HG02623 (cell line): ENCODE data around the gene GUCA2A.

Experiments used
- ATAC-seq: cut with Tn5 transposase; IDR thresholded peaks from one replicate; pipeline ENCODE4 v1.9.1; 2021; ENCODE audit warnings: moderate library complexity; ENCODE audit not compliant: unreplicated experiment

GUCA2A gene

GRCh38 chr1:42133809-42134526 is 30.6 kb downstream of the GUCA2A start:
- no peak for ATAC-seq

GRCh38 chr1:42133390-42133789 is 31.2 kb downstream of the GUCA2A start:
- ATAC-seq = no peak

GRCh38 chr1:42130061-42130660 is 34.4 kb downstream of the GUCA2A start:
- no peak for ATAC-seq

GRCh38 chr1:42128964-42129363 is 35.6 kb downstream of the GUCA2A start:
- ATAC-seq = no peak

- no peak for ATAC-seq
These were observed 36.0 kb downstream of the GUCA2A start for GRCh38 chr1:42128499-42128898.

- no peak for ATAC-seq
These were observed 36.8 kb downstream of the GUCA2A start for GRCh38 chr1:42127767-42128166.

- no peak for ATAC-seq
These were observed 39.0 kb downstream of the GUCA2A start for GRCh38 chr1:42125552-42125951.

GRCh38 chr1:42122408-42122807 is 42.1 kb downstream of the GUCA2A start:
- no peak for ATAC-seq

- ATAC-seq = no peak
These were observed 46.4 kb downstream of the GUCA2A start for GRCh38 chr1:42118125-42118524.

GRCh38 chr1:42117214-42117613 is 47.3 kb downstream of the GUCA2A start:
- ATAC-seq = no peak

GRCh38 chr1:42114229-42114628 is 50.3 kb downstream of the GUCA2A start:
- no peak for ATAC-seq
